ENCODE results near the gene PRDM16.

DNA sequence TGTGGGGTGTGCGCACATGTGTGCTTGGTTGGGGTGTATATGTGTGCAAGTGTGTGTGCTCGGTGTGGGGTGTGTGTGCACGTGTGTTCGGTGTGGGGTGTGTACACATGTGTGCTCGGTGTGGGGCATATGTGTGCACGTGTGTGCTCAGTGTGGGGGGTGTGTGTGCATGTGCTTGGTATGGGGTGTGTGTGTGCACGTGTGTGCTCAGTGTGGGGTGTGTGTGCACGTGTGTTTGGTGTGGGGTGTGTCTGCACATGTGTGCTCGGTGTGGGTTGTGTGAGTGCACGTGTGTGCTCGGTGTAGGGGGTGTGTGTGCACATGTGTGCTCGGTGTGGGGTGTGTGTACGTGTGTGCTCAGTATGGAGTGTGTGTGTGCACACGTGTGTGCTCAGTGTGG lies 77.5 kb downstream of the PRDM16 start:
- TF ChIP-seq, protein P1, sequence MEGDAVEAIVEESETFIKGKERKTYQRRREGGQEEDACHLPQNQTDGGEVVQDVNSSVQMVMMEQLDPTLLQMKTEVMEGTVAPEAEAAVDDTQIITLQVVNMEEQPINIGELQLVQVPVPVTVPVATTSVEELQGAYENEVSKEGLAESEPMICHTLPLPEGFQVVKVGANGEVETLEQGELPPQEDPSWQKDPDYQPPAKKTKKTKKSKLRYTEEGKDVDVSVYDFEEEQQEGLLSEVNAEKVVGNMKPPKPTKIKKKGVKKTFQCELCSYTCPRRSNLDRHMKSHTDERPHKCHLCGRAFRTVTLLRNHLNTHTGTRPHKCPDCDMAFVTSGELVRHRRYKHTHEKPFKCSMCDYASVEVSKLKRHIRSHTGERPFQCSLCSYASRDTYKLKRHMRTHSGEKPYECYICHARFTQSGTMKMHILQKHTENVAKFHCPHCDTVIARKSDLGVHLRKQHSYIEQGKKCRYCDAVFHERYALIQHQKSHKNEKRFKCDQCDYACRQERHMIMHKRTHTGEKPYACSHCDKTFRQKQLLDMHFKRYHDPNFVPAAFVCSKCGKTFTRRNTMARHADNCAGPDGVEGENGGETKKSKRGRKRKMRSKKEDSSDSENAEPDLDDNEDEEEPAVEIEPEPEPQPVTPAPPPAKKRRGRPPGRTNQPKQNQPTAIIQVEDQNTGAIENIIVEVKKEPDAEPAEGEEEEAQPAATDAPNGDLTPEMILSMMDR (IDR thresholded peaks at IDR 0.05) = no peak
- TF ChIP-seq POLR2AphosphoS5 (IDR thresholded peaks at IDR 0.05; ENCODE audit: low read depth, low read length) (no peak), REST (IDR thresholded peaks at IDR 0.05; ENCODE audit: insufficient read depth in 1 of 2, low read depth in 2 of 2, low read length in 1 of 2) (no peak), SIN3A (IDR thresholded peaks at IDR 0.05; ENCODE audit: borderline replicate concordance, insufficient read depth, low read depth, low read length) (no peak), TCF7L2 (IDR thresholded peaks at IDR 0.05; ENCODE audit: low read depth, low read length) (no peak)
